ENCODE measurements around the gene PDE11A. TPM values are rescaled to one million over a fixed set of nuclear protein-coding genes. Genes with fewer than 3 reads are reported as not detected.
A peak's percentile ranks its signal among the peaks of the same experiment; 100 is the strongest.

PDE11A gene
- total RNA-seq, 1 donor from 2014 or later = not detected

GRCh38 chr2:177612659-177613058, 459.9 kb downstream of the PDE11A start:
- no peak for DNase-seq (ENCODE audit: extremely low read depth, low read depth, low spot score)

GRCh38 chr2:177611310-177611886, 461.2 kb downstream of the PDE11A start:
- no peak for DNase-seq (ENCODE audit: extremely low read depth, low read depth, low spot score)

- no peak for DNase-seq (ENCODE audit: extremely low read depth, low read depth, low spot score)
These were observed 461.8 kb downstream of the PDE11A start for GRCh38 chr2:177610813-177611212.

GRCh38 chr2:177606636-177607035, 465.9 kb downstream of the PDE11A start:
- DNase-seq (ENCODE audit: extremely low read depth, low read depth, low spot score) = no peak

GRCh38 chr2:177604271-177605065, 468.1 kb downstream of the PDE11A start:
- peak; percentile 34 for DNase-seq (ENCODE audit: extremely low read depth, low read depth, low spot score)

- DNase-seq (ENCODE audit: extremely low read depth, low read depth, low spot score) = no peak
These were observed 468.8 kb downstream of the PDE11A start for GRCh38 chr2:177603768-177604167.

- DNase-seq (ENCODE audit: extremely low read depth, low read depth, low spot score) = no peak
These were observed 469.4 kb downstream of the PDE11A start for GRCh38 chr2:177603181-177603580.

GRCh38 chr2:177602611-177603164, 469.9 kb downstream of the PDE11A start:
- DNase-seq (ENCODE audit: extremely low read depth, low read depth, low spot score) = no peak

- DNase-seq (ENCODE audit: extremely low read depth, low read depth, low spot score) = no peak
These were observed 471.7 kb downstream of the PDE11A start for GRCh38 chr2:177600917-177601316.

GRCh38 chr2:177599956-177600355, 472.6 kb downstream of the PDE11A start:
- DNase-seq (ENCODE audit: extremely low read depth, low read depth, low spot score) = no peak

GRCh38 chr2:177599139-177599688, 473.4 kb downstream of the PDE11A start:
- DNase-seq (ENCODE audit: extremely low read depth, low read depth, low spot score) = no peak

- no peak for DNase-seq (ENCODE audit: extremely low read depth, low read depth, low spot score)
These were observed 474.0 kb downstream of the PDE11A start for GRCh38 chr2:177598326-177599138.

GRCh38 chr2:177597759-177598158, 474.8 kb downstream of the PDE11A start:
- DNase-seq (ENCODE audit: extremely low read depth, low read depth, low spot score) = no peak

- DNase-seq (ENCODE audit: extremely low read depth, low read depth, low spot score) = no peak
These were observed 475.7 kb downstream of the PDE11A start for GRCh38 chr2:177596866-177597265.

GRCh38 chr2:177595126-177595845, 477.3 kb downstream of the PDE11A start:
- no peak for DNase-seq (ENCODE audit: extremely low read depth, low read depth, low spot score)

GRCh38 chr2:177593402-177593801, 479.2 kb downstream of the PDE11A start:
- DNase-seq (ENCODE audit: extremely low read depth, low read depth, low spot score) = no peak

GRCh38 chr2:177592945-177593344, 479.6 kb downstream of the PDE11A start:
- DNase-seq (ENCODE audit: extremely low read depth, low read depth, low spot score) = no peak

- DNase-seq (ENCODE audit: extremely low read depth, low read depth, low spot score) = no peak
These were observed 480.2 kb downstream of the PDE11A start for GRCh38 chr2:177592397-177592796.

- DNase-seq (ENCODE audit: extremely low read depth, low read depth, low spot score) = no peak
These were observed 483.4 kb downstream of the PDE11A start for GRCh38 chr2:177589186-177589585.

GRCh38 chr2:177588671-177589070, 483.9 kb downstream of the PDE11A start:
- DNase-seq (ENCODE audit: extremely low read depth, low read depth, low spot score) = no peak

Data from glomerular endothelial cell (primary cell).